Natural killer cell (primary cell): Measurements from ENCODE around the gene CATSPERD. TPM values are rescaled to one million over a fixed set of nuclear protein-coding genes. Genes with fewer than 3 reads are reported as not detected.

ENCODE experiments used
- ATAC-seq, 3 donors: fragments of 150-1000 bp in 2 of 3; fragments of 200-7000 bp in 1 of 3; cut with Tn5 transposase; 1 replicate in 1 of 3; 2 replicates in 2 of 3; pipeline ENCODE4 v1.10.0; 2021; ENCODE audit warnings: mild to moderate bottlenecking in 2 of 3, moderate library complexity in 2 of 3
- DNase-seq, 2 donors: peaks; one replicate each; pipeline versions ENCODE4 v3.0.0 to v3.0.0-alpha.2; 2013 to 2021; ENCODE audit warnings: mixed read lengths in 1 of 2
- H3K27ac ChIP-seq: one replicate; pipeline ENCODE4 v1.5.1; 2013; ENCODE audit warnings: mild to moderate bottlenecking, low read length
- H3K27me3 ChIP-seq: one replicate; pipeline ENCODE4 v1.6.1; 2013; ENCODE audit warnings: low read length; ENCODE audit not compliant: control insufficient read depth, insufficient read depth
- H3K36me3 ChIP-seq: one replicate; pipeline ENCODE4 v1.6.1; 2013; ENCODE audit warnings: low read length; ENCODE audit not compliant: control insufficient read depth, insufficient read depth
- H3K4me1 ChIP-seq: one replicate; pipeline ENCODE4 v1.6.1; 2013; ENCODE audit warnings: low read length; ENCODE audit not compliant: control insufficient read depth, insufficient read depth
- H3K4me3 ChIP-seq: one replicate; pipeline ENCODE4 v1.5.1; 2013; ENCODE audit warnings: low read length
- H3K9me3 ChIP-seq: one replicate; pipeline ENCODE4 v1.6.1; 2013; ENCODE audit warnings: low read length; ENCODE audit not compliant: control insufficient read depth, insufficient read depth
- H3K27ac Mint-ChIP-seq, 2 donors: one replicate each; pipeline ENCODE4 v1.8.0; 2022; ENCODE audit warnings: mild to moderate bottlenecking in 2 of 2, mixed read lengths in 2 of 2, moderate library complexity in 1 of 2
- H3K27me3 Mint-ChIP-seq, 2 donors: one replicate each; pipeline ENCODE4 v1.8.0; 2022; ENCODE audit warnings: low read depth in 2 of 2, mixed read lengths in 2 of 2
- H3K36me3 Mint-ChIP-seq: one replicate; pipeline ENCODE4 v1.8.0; 2022; ENCODE audit warnings: mixed read lengths
- H3K4me1 Mint-ChIP-seq, 2 donors: one replicate each; pipeline ENCODE4 v1.8.0; 2022; ENCODE audit warnings: mixed read lengths in 2 of 2
- H3K4me3 Mint-ChIP-seq: one replicate; pipeline ENCODE4 v1.8.0; 2022; ENCODE audit warnings: mild to moderate bottlenecking, moderate library complexity, mixed read lengths
- H3K9me3 Mint-ChIP-seq, 2 donors: one replicate each; pipeline ENCODE4 v1.8.0; 2022; ENCODE audit warnings: mixed read lengths in 2 of 2
- WGBS: methylation state at CpG from one replicate; pipeline ENCODE4 v1.1.7; 2013; ENCODE audit warnings: missing lambda C conversion rate; ENCODE audit not compliant: insufficient coverage; 5-methylcytosine and 5-hydroxymethylcytosine counted together
- intact Hi-C: fragments of 100-400 bp; cut with micrococcal nuclease; formaldehyde crosslinking; loops from one replicate; pipeline ENCODE4 v1.14.2; 2022
- total RNA-seq, 4 donors: library from RNA; stranded (reverse); fragments of 120-200 nt in 1 of 4; gene quantifications; one replicate each; pipeline versions ENCODE4 v1.2.3 to v1.2.4, GENCODE V29; 2013 to 2022
- TF ChIP-seq, protein P1 (sequence below): fragments of 200-600 bp; IDR thresholded peaks from one replicate; pipeline ENCODE4 v1.8.0; 2022; ENCODE audit warnings: antibody characterized with exemption

Gene CATSPERD
- total RNA-seq, 3 donors from 2014 or later (not counting 1 experiment from before 2014, with no cell fraction given): not detected

DNA sequence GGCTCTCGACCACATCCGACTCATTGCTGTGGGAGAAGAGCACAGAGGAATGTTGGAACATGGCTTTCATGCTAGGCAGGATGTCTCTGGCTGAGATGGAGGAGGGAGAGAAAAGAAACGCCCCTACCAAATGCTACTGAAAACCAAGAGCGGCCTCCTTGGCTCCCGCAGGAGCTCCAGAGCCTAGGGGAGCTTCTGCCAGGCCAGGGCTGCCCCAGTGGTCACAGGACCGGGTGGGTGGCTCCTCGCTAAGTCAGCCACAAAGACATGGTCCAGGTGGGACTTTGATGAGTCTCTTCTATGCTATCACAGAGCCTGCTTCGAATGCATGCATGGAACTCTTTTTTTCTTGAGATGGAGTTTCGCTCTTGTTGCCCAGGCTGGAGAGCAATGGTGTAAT, 7.2 kb upstream of the CATSPERD start:
- Histone ChIP-seq H3K4me3 (no peak overlapping the region), H3K9me3 (no peaks in the 10 kb centered on the region), H3K36me3 (peaks cover 42% of the 10 kb centered on the region), H3K4me1 (peaks cover 8% of the 10 kb centered on the region), H3K27ac (no peak overlapping the region), H3K27me3 (no peaks in the 10 kb centered on the region)
- Mint-ChIP-seq H3K36me3 (no peaks in the 10 kb centered on the region), H3K4me1 (peaks cover 0 to 5% of the 10 kb centered on the region in 2 donors), H3K27ac (no peak overlapping the region), H3K4me3 (no peak overlapping the region), H3K9me3 (no peaks in the 10 kb centered on the region), H3K27me3 (no peaks in the 10 kb centered on the region)
- 99% methylated on average over 9 of the region's 9 CpGs for WGBS
- DNase-seq: no peak
- intact Hi-C loops: no loop called here
- no peak for ATAC-seq
- TF ChIP-seq, protein P1, sequence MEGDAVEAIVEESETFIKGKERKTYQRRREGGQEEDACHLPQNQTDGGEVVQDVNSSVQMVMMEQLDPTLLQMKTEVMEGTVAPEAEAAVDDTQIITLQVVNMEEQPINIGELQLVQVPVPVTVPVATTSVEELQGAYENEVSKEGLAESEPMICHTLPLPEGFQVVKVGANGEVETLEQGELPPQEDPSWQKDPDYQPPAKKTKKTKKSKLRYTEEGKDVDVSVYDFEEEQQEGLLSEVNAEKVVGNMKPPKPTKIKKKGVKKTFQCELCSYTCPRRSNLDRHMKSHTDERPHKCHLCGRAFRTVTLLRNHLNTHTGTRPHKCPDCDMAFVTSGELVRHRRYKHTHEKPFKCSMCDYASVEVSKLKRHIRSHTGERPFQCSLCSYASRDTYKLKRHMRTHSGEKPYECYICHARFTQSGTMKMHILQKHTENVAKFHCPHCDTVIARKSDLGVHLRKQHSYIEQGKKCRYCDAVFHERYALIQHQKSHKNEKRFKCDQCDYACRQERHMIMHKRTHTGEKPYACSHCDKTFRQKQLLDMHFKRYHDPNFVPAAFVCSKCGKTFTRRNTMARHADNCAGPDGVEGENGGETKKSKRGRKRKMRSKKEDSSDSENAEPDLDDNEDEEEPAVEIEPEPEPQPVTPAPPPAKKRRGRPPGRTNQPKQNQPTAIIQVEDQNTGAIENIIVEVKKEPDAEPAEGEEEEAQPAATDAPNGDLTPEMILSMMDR: no peak

DNA sequence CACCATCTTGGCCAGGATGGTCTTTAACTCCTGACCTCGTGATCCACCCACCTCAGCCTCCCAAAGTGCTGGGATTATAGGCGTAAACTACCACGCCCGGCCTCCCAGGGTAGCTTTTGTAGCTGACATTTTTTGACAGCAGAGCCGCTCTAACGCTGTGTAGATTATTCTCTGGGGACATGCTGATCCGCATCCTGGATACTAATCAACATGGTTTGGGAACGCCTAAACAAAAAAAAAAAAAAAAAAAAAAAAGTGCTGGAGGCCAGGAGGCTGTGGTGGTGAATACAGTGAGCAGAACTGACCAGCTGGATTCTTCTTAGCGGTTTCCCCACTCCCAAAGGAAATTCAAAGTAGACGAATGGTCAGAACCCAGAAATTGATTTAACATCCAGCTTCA, 5.6 kb upstream of the CATSPERD start:
- Mint-ChIP-seq H3K4me3 (no peak overlapping the region), H3K27ac (no peak overlapping the region), H3K4me1 (peaks cover 10 to 15% of the 10 kb centered on the region in 2 donors), H3K36me3 (no peaks in the 10 kb centered on the region), H3K27me3 (no peaks in the 10 kb centered on the region), H3K9me3 (no peaks in the 10 kb centered on the region)
- 93% methylated on average over 9 of the region's 10 CpGs for WGBS
- no peaks in the 10 kb centered on the region for H3K9me3 ChIP-seq
- H3K4me1 ChIP-seq: peaks cover 22% of the 10 kb centered on the region
- H3K4me3 ChIP-seq: no peak overlapping the region
- H3K27ac ChIP-seq: no peak overlapping the region
- ATAC-seq (no peak), DNase-seq (no peak)
- TF ChIP-seq, protein P1: no peak
- peaks cover 38% of the 10 kb centered on the region for H3K36me3 ChIP-seq
- no peaks in the 10 kb centered on the region for H3K27me3 ChIP-seq
- intact Hi-C loops: no loop called here

DNA sequence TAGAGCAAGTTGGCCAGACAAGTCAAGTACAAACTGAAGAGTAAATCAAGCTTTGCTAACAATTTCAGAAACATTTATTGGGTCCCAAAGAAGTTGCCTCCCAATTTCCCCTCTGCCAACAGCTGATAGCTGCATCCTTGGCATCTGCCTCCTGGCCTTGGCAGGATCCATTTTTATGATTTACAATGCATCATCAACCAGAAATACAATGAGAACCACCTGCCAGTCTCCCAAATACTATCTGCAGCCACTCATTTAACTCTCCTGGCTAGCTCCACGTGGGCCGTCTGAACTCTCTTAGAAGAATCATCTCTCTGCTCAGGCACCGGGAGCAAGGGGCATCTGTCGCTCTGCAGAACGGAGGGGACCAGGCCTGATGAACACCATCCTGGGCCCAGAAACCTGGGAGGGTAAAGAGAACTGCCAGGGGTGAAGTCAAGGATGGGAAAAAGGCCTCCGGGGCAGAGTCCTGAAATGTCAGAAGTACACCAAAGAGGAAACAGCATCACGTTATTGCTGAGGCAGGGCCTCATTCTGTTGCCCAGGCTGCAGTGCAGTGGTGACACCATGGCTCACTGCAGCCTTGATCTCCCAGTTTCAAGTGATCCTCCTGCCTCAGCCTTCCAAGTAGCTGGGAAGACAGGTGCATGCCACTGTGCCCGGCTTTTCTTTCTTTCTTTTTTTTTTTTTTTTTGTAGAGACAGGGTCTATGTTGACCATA, 3.1 kb upstream of the CATSPERD start:
- Histone ChIP-seq H3K36me3 (peaks cover 19% of the 10 kb centered on the region), H3K27me3 (no peaks in the 10 kb centered on the region), H3K27ac (no peak overlapping the region), H3K4me1 (peaks cover 31% of the 10 kb centered on the region), H3K9me3 (no peaks in the 10 kb centered on the region), H3K4me3 (no peak overlapping the region)
- Mint-ChIP-seq H3K9me3 (no peaks in the 10 kb centered on the region), H3K27ac (peak overlapping the region in 1 of 2 donors; percentile 11), H3K4me3 (peak overlapping the region; percentile 37), H3K27me3 (no peaks in the 10 kb centered on the region), H3K4me1 (peaks cover 10 to 23% of the 10 kb centered on the region in 2 donors), H3K36me3 (no peaks in the 10 kb centered on the region)
- TF ChIP-seq, protein P1: no peak
- ATAC-seq (no peak), DNase-seq (no peak)
- WGBS: 86% methylated on average over 8 of the region's 8 CpGs
- intact Hi-C loops: no loop called here
